ENCODE results near the gene MAN2C1. TPM values are rescaled to one million over a fixed set of nuclear protein-coding genes. Genes with fewer than 3 reads are reported as not detected.
"Not testable (repeated sequence)": the region's sequence is repeated elsewhere in the genome, so short reads cannot be mapped to it uniquely, and the experiment has no call there.

The MAN2C1 gene
- total RNA-seq, 1 experiment from 2014 or later = 15.7 TPM

- no peak for DNase-seq (ENCODE audit: low spot score)
Observed at GRCh38 chr15:75361361-75361988, 6.9 kb downstream of the MAN2C1 start.

GRCh38 chr15:75360856-75361255 is 7.6 kb downstream of the MAN2C1 start:
- DNase-seq (ENCODE audit: low spot score) = no peak

GRCh38 chr15:75360391-75360790 is 8.0 kb downstream of the MAN2C1 start:
- peak; percentile 6 for DNase-seq (ENCODE audit: low spot score)

- peak; percentile 2 for DNase-seq (ENCODE audit: low spot score)
Observed at GRCh38 chr15:75359537-75360250, 8.7 kb downstream of the MAN2C1 start.

- DNase-seq (ENCODE audit: low spot score) = peak; percentile 1
Observed at GRCh38 chr15:75358771-75359536, 9.5 kb downstream of the MAN2C1 start.

GRCh38 chr15:75357976-75358673 is 10.3 kb downstream of the MAN2C1 start:
- no peak for DNase-seq (ENCODE audit: low spot score)

GRCh38 chr15:75356517-75356916 is 11.9 kb downstream of the MAN2C1 start:
- DNase-seq (ENCODE audit: low spot score) = no peak

GRCh38 chr15:75356006-75356405 is 12.4 kb downstream of the MAN2C1 start:
- no peak for DNase-seq (ENCODE audit: low spot score)

GRCh38 chr15:75355369-75355768 is 13.0 kb downstream of the MAN2C1 start:
- no peak for DNase-seq (ENCODE audit: low spot score)

- no peak for DNase-seq (ENCODE audit: low spot score)
Observed at GRCh38 chr15:75354454-75354853, 14.0 kb downstream of the MAN2C1 start.

GRCh38 chr15:75353604-75354003 is 14.8 kb downstream of the MAN2C1 start:
- no peak for DNase-seq (ENCODE audit: low spot score)

- no peak for DNase-seq (ENCODE audit: low spot score)
Observed at GRCh38 chr15:75352186-75353080, 16.0 kb downstream of the MAN2C1 start.

- DNase-seq (ENCODE audit: low spot score) = no peak
Observed at GRCh38 chr15:75350601-75351361, 17.6 kb downstream of the MAN2C1 start.

- no peak for DNase-seq (ENCODE audit: low spot score)
Observed at GRCh38 chr15:75349851-75350588, 18.4 kb downstream of the MAN2C1 start.

GRCh38 chr15:75349351-75349669 is 19.1 kb downstream of the MAN2C1 start:
- not testable (repeated sequence) for DNase-seq (ENCODE audit: low spot score)

- no peak for DNase-seq (ENCODE audit: low spot score)
Observed at GRCh38 chr15:75348562-75349350, 19.7 kb downstream of the MAN2C1 start.

- no peak for DNase-seq (ENCODE audit: low spot score)
Observed at GRCh38 chr15:75348034-75348561, 20.3 kb downstream of the MAN2C1 start.

GRCh38 chr15:75347222-75348033 is 21.0 kb downstream of the MAN2C1 start:
- no peak for DNase-seq (ENCODE audit: low spot score)
